HCT116 (cell line): ENCODE results near the gene BABAM2.

ENCODE experiments used
- POLR2A ChIP-seq: IDR thresholded peaks from 2 replicates; pipeline ENCODE4 v1.7.0; 2011; ENCODE audit warnings: borderline replicate concordance; ENCODE audit not compliant: insufficient read depth, insufficient read length; ENCODE audit errors: extremely low read depth
- POLR2AphosphoS5 ChIP-seq: IDR thresholded peaks from 2 replicates; pipeline ENCODE4 v1.6.1; 2011; ENCODE audit warnings: mild to moderate bottlenecking, low read depth, low read length, moderate library complexity

DNA sequence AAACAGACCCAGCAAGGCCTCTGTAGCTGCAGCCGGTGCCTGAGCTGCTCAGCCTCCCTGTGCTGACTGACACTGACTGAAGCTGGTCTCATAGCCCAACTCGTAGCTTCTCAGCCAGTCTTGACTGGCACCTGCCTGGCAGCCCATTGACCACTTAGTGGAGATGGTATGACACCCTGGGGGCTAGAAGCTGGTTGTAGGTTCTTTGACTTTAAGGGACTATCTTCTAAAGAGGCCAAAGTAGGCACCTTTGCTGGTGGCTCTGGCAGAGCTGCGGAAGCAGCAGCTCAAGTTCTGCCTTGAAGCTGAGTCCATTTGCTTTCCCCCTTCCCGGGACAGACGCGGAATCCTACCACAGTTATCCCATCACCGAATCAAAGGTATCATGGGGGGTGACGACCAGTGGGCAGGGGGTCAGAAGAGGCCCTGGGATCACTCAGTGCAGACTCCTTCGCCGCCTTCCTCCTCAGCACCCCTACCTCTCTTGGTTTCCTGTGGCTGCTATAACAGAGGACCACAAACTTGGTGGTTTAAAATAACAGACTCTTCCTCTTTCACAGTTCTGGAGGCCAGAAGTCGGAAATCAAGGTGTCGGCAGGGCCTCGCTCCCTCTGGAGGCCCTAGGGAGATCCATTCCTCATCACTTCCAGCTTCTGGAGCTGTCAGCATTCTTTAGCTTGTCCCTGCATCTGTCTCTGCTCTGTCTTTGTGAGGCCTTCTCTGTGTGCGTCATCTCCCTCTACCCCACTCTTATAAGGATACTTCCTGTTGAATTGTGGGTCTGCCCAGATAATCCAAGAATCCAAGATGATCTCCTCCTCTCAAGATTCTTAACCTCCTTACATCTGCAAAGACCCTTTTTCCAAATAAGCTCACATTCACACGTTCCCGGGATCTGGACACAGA is 488.4 kb downstream of the BABAM2 start:
- TF ChIP-seq POLR2A (no peak), POLR2AphosphoS5 (no peak)
